Skin epidermis (tissue), 12 donors: ENCODE data around the gene ZBTB2.
A peak's percentile ranks its signal among the peaks of the same experiment; 100 is the strongest.

Source experiments
- H3K27ac ChIP-seq, 21 experiments: fragments of 200-600 bp; sonication (generic) in 11 of 21; one replicate each; pipeline ENCODE4 v1.5.0; 2020; ENCODE audit warnings: mild to moderate bottlenecking in 3 of 21, inconsistent platforms in 2 of 21, moderate library complexity in 2 of 21
- H3K4me3 ChIP-seq, 7 experiments: fragments of 200-600 bp; sonication (generic) in 2 of 7; one replicate each; pipeline ENCODE4 v1.5.0; 2020; ENCODE audit warnings: inconsistent platforms in 2 of 7, mild to moderate bottlenecking in 2 of 7, moderate library complexity in 1 of 7

Gene ZBTB2, protein sequence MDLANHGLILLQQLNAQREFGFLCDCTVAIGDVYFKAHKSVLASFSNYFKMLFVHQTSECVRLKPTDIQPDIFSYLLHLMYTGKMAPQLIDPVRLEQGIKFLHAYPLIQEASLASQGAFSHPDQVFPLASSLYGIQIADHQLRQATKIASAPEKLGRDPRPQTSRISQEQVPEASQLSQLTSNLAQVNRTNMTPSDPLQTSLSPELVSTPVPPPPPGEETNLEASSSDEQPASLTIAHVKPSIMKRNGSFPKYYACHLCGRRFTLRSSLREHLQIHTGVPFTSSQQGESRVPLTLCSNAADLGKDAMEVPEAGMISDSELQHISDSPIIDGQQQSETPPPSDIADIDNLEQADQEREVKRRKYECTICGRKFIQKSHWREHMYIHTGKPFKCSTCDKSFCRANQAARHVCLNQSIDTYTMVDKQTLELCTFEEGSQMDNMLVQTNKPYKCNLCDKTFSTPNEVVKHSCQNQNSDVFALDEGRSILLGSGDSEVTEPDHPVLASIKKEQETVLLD

DNA sequence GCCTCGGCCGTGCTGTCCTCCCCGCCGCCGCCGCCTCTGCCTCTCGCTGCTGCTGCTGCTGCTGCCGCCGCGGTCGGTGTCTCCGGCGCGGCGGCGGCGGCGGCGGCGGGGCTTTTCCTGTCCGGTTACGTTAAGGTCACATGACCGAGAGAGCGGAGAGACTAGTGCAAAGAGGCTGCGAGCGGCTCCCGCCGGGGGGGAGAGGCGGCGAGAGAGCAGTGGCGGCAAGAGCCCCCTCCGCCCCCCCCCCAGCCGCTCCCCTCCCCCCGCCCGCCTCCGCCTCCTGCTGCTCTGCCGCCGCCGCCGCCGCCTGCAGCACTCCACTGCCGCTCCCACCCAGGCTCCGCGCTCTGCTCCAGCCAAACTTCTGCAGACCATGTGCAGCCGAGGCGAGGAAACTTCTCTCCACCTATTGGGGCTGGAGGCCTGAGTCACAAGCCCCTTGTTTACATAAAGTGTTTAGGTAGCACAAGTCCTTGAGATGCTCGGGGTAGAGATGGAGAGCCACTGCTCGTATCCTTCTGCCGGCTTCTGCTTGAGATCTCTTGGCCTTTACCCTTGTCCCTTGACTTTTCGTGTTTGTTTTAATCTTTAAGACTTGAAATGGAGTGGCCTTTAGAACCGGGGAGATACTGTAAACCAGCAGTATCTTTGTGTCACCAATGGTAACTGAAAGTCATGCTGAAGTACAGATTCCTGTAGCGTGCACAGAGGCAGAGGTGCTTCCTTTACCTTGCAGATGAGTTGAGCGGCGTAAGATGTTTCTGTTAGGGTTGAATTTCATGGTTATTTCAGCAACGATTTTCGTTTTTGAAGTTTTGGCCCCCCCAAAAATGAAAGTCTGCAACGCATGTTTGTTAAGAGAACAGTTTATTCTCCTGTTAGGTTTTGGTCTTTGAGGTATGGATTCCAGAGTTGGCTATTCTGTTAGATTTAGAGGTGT is at the start of gene ZBTB2:
Gene ZBTB2 (minus strand): TSS at position 89 of the 943 bp plus-strand sequence. CDS start 17,922 bp downstream, outside the sequence.
- H3K4me3 ChIP-seq: peak within 1 kb of the TSS; percentile 66 to 99 (median 90)
- H3K27ac ChIP-seq: peak within 1 kb of the TSS; percentile 90 to 100 (median 98)

DNA sequence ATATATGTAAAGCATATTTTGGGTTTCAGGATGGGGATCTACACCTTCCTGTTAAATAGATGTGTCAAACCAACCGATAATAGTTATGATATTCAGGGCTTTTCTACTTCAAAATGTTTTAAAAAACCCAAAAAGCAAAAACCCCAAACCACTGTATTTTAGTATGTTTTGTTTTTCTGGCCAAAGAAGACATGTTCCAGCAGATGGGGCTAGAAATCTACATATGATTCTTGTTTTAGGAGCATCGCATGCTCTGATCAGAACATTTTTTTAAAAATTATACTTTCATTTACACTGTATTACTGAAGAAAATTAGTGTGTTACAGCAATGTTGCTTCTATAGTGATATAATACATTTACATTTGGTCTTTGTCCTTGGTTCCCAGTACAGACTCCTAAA is 49.6 kb upstream of the ZBTB2 start:
- no peak overlapping the region for H3K4me3 ChIP-seq
- H3K27ac ChIP-seq: peak overlapping the region in 5 of 21 experiments; percentile 7 to 59 (median 18)

DNA sequence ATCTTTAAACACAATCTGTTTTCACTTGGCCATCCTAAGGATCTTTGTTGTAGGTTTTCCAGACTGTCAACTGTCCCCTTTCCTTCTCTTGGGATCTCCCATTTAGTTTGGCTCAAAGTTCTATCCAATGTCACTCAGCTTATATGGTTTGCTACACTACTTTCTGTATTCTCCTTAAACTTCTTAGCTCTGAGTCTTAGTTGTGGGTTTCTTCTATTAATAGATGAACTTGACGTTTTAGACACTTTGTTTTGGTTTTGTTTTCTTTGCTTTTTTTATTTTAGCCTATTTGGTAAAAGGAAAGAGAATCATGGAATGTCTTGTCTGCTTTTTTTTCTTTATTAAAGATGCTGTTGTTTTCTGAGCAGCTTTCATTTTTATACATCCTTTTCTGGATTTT is 49.1 kb upstream of the ZBTB2 start:
- Histone ChIP-seq H3K27ac (peak overlapping the region in 2 of 21 experiments; percentile 40 to 59), H3K4me3 (no peak overlapping the region)

DNA sequence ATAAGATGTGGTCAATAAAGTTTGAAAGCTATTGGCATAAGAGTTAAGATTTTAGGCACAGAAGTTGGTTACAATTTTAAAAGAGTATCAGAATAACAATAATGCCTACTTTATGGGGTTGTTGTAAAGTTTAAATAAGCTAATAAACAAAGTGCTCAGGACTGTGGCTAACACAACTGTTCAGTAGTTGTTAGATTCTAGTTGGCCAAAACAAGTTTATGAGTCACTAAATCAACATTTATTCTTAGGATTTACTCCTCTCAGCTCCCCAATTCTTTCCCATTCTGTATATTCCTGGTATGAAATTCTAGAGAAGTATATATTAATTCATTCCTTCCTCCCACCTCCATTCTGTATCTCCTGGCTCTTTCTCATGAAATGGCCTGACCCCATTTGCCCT is 46.0 kb upstream of the ZBTB2 start:
- no peak overlapping the region for H3K4me3 ChIP-seq
- H3K27ac ChIP-seq: peak overlapping the region in 6 of 21 experiments; percentile 1 to 64 (median 38)

DNA sequence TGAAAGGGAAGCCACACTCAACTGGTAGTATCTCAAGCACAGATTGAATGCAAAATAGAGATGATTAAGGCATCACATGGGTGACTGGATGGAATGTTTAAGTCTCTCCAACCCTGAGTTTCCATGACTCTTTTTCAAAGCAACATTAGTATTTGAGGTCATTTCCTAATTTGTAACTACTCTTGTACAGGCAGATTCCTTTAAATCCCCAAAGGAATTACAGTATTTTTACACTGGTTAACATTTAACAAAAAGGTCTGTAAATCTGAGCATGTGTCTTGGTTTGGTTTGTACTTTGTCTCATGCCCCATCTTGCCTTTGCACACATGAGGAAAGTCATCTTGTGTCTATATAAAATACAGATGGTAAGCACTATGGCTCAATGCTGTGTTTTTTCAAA is 45.4 kb upstream of the ZBTB2 start:
- Histone ChIP-seq H3K27ac (peak overlapping the region in 5 of 21 experiments; percentile 1 to 73 (median 46)), H3K4me3 (no peak overlapping the region)

DNA sequence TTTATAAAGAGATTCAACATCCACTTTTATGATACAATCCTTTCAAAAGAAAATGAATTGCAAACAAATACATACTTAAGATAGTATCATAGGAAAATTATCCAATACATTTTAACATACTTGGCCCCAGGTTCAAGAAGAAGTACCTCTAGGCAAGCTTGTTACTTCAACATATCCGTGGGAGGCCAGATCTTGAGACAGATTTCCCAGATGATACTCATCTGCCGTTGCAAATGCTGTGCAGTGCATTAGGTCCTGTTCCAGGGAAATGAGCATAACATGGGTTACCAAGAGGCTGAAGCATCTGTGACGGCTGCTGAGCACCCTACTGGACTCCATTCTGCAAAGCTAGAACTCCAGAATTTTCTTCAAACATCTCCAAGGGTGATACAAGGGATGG is 44.9 kb upstream of the ZBTB2 start:
- H3K27ac ChIP-seq: peak overlapping the region in 5 of 21 experiments; percentile 0 to 73 (median 46)
- H3K4me3 ChIP-seq: no peak overlapping the region

DNA sequence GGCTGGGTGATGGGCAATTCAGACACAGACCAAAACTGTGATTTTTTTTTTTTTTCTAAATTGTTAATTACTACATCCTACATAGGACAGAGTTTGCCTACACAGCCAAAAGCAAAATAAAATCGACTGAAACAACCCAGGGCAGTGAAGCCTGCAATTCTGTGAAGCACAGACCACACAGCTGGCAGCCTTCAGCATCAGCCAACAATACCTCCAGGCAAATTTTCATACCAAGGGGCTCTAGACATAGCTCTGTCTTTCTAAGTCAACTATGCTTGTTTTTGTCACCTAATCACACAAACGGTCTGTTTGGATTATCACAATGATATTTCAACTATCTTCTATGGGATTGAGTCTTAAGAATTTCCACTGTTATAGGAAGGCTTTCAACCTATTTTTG is 43.0 kb upstream of the ZBTB2 start:
- H3K27ac ChIP-seq: peak overlapping the region in 1 of 21 experiments; percentile 2
- H3K4me3 ChIP-seq: no peak overlapping the region

DNA sequence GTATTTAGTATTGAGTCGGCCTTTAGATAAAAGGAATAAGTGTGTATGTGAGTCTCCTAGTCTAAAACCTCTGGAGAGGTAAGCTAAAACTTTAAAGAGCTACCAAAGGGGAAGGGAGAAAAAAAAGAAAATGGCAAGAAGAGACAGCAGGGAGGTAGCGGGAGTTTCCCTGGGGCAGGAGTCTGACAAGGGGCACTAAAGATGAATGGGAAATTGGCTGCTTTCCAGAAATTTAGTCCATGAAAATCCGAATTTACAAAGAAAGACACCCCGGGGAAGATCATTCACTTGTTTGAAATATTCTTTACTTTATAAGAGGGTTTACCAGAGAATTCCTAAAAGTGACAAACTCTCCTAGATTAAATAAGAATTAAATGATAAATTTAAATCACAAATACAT is 41.3 kb upstream of the ZBTB2 start:
- Histone ChIP-seq H3K4me3 (no peak overlapping the region), H3K27ac (no peak overlapping the region)

DNA sequence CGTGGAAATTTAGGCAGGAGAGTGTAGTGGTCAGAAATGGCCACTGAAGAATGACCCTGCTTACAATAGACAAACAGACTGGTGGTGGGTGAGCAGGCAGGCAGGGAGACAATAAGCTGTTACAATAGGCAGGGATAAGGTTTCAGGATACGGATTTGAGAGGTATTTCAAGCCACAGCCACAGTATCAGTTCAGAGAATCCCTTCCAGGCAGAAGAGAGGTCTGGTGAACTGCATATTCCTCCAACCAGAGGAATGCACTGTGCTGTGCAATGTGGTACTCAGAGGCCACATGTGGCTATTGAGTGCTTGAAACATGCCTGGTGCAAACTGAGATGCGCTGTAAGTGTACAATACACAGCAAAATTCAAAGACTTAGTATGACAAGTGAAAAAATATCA is 40.0 kb upstream of the ZBTB2 start:
- no peak overlapping the region for H3K27ac ChIP-seq
- no peak overlapping the region for H3K4me3 ChIP-seq

DNA sequence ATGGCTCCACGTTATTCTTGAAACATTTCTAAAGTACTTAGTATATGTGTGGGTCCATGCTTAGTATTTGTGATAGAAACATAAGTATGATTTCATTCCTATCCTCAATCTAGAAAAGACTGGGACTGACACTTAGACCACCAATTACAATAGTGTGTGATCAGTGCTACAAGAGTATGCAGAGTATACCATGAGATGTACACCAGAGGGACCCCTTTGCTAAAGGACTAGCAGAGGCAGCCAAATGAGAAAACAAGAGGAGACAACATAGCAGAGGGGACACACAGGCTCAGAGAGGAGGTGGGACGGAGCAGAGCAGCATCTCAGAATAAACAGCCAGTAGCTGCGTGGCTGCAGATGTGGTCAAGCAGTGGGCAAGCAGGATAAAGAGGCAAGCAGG is 39.5 kb upstream of the ZBTB2 start:
- Histone ChIP-seq H3K4me3 (no peak overlapping the region), H3K27ac (no peak overlapping the region)

DNA sequence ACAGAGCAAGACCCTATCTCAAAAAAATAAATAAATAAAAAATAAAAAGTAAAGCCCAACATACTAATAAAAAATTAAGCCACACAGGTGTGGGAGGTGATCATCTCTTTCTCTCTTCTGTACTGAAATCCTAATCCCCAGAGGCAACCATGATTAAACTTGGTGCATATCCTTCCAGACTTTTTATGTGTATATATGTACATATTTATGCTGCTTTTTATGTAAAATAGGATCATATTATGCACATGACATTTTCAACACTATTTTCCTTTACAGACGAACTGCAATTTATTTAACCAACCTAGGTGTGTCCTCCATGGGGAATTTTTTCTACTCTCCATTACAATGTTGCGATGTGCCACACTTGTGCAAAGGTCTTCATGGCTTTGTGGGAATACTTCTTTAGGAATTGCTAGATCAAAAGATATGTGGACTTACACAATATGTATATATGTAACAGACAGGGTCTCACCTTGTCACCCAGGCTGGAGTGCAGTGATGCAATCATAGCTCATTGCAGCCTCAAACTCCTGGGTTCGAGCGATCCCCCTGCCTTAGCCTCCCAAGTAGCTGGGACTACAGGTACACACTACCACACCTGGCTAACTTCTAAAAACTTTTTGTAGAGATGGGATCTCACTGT is 36.9 kb upstream of the ZBTB2 start:
- no peak overlapping the region for H3K4me3 ChIP-seq
- no peak overlapping the region for H3K27ac ChIP-seq

DNA sequence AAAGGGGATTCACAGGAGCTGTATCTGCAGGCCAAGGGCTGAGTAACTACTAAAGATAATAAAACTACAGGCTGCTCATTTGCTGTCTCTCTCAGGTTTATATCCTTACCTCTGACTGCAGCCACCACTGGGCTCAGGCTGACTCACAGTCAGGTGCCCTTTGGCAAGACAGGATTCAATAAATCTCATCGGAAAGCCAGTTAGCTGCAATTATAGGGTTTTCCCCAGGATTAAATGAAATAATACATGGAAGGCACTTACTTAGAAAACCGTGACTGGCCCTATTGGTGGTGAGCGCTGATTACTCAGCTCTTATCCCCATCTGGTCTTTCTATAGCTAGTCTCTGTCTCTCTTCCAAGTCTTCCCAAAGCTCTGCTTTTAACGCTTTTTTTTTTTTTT is 34.2 kb upstream of the ZBTB2 start:
- Histone ChIP-seq H3K27ac (no peak overlapping the region), H3K4me3 (no peak overlapping the region)

DNA sequence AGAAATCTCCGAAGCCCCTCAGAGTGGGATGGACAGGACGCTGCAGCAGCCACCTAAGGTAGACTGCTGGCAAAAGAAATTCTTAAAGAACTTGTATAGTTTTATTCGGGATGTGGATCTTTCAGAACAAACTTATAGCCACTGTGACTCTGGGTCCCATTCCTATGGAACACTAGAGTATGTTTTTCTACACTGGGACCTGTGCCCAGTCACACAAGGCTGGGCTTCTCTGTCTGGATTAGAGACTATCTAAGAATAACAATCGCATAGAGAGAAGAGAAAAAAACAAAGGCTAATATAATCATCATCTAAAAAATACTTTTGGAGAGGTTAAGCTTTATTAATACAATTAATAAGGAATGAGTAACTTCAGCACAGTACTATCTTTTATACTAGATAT is 31.6 kb upstream of the ZBTB2 start:
- no peak overlapping the region for H3K27ac ChIP-seq

DNA sequence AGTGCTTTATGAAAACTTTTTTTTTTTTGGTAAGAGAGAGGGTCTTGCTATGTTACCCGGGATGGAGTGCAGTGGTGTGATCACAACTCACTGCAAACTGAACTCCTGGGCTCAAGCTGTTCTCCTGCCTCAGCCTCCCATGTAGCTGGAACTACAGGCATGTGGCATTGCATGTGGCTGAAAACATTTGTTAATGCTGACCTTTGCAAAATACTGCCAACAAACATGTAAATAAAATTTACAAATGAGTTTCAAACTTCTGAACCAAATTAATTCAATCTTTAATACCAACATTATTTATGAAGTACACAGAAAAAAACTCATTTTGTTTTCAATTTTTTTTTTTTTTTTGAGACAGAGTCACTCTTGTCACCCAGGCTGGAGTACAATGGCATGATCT is 26.1 kb upstream of the ZBTB2 start:
- H3K27ac ChIP-seq: no peak overlapping the region
- no peak overlapping the region for H3K4me3 ChIP-seq

More for the DNA sequence above, 31.6 kb upstream of the ZBTB2 start:
- no peak overlapping the region for H3K4me3 ChIP-seq

DNA sequence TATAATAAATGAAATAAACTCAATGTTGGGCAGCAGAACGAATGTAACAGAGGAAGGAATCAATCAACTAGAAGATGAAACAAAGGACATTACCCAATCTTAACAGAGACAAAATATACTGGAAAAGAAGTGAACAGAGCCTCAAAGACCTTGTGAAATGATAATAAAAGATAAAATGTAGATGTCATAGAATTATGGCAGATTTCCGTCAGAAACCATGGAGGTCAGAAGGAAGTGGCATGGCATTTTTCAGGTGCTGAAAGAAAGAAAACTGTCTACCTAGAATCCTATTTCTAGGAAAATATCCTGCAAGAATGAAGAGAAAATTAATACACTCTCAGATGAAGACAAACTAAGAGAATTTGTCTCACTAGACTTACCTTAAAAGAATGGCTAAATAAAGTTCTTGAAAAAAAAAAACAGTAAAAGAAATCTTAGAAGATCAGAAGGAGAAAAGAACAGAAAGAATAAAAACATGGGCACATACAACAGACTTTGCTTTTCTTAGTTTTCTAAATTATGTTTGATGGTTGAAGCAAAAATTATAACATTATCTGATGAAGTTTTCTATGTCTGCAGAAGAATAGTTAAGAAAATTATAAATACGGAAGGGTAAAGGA is 23.4 kb upstream of the ZBTB2 start:
- H3K4me3 ChIP-seq: no peak overlapping the region
- no peak overlapping the region for H3K27ac ChIP-seq

DNA sequence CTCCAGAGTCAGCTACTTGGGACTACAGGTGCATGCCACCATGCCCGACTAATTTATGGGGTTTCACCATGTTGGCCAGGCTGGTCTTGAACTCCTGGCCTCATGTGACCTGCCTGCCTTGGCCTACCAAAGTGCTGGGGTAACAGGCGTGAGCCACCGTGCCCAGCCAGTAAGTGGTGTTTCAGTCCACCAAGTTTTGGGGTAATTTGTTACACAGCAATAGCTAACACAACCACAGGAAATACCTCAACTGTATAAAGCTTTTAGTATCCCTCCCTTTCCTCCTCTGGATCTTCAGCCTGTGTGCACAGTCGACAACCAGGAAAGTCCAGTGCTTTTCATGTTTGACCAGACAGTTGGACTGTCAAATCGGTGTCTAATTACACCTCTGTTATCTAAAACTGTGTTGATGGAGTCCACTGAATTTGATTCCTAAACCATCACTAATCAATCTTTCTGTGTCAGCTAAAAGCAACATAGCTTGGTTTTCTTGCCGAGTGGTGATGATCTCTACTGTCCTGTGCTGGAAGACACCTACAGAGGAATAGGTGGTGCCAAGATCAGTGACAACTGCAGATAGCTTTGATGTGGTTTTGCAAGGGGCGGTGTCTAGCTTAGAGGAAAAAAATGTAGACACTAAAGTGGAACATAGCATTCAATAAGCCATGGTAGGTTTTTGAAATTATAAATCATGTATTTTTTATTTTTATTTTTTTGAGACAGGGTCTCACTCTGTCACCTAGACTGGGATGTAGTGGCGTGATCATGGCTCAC is 22.2 kb upstream of the ZBTB2 start:
- H3K27ac ChIP-seq: peak overlapping the region in 1 of 21 experiments; percentile 10

DNA sequence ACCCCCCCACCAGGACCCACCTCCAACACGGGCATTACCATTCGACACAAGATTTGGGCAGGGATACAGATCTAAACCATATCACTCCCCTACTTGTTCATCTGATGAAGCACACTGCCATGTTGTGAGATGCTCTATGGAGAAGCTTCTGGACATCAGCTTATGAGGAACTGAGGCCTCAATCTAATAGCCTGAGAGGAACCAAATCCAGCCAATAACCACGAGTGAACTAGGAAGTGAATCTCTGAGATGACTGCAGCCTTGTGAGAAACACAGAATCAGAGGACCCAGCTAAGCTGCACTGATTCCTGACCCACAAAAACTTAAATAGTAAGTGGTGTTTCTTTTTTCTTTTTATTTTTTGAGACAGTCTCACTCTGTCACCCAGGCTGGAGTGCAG is 21.6 kb upstream of the ZBTB2 start:
- H3K27ac ChIP-seq: no peak overlapping the region

More for the DNA sequence above, 22.2 kb upstream of the ZBTB2 start:
- H3K4me3 ChIP-seq: no peak overlapping the region

DNA sequence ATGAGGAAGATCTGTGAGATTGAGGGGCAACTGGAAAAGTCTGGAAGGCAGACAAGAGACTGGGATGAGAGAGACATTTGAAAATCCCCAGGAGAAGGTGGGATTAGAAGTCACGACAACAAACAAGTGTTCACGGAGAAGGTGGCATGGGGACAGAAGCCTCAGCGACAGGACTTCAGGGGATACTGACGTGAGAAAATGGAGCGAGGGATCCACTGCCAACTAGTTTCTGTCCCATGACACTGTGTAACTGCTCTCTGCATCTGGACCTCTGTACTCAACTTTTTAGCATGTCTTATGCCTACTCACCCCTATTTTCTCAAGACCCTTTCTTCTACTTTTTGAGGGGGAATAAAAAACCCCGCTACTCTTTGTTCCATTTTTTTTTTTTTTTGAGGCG is 18.3 kb upstream of the ZBTB2 start:
- H3K27ac ChIP-seq: no peak overlapping the region
- no peak overlapping the region for H3K4me3 ChIP-seq

More for the DNA sequence above, 21.6 kb upstream of the ZBTB2 start:
- no peak overlapping the region for H3K4me3 ChIP-seq

DNA sequence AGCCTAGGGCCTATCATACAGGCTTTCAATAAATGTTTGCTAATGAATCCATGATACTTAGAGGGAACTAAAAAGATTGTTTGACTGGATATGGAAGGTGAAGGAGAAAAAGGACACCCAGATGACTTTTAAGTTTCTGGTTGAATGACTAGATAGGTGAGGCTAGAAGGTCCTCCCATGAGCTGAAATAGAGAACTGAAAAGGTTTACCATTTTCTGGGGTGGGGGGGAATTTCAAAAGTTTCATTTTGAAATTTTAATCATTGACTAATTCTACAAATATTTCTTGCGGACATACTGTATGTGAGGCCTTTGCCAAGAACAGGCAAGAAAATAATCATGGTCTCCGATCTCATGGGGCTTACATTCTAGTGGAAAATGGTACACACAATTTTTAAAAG is 17.9 kb upstream of the ZBTB2 start:
- H3K4me3 ChIP-seq: no peak overlapping the region
- no peak overlapping the region for H3K27ac ChIP-seq
